HEK293 (cell line): ENCODE data around the gene DUSP3.

ENCODE experiments used
- CTCF ChIA-PET: fragments of 350-600 bp; formaldehyde crosslinking; extraction: SDS; loops from one replicate; lab custom pipeline; 2021; ENCODE audit warnings: antibody characterized with exemption; lab: Yijun Ruan, JAX
- POLR2A ChIA-PET: fragments of 300-600 bp; formaldehyde crosslinking; extraction: SDS; loops from one replicate; lab custom pipeline; 2020; ENCODE audit warnings: antibody characterized with exemption, inconsistent platforms; lab: Yijun Ruan, JAX
- H3K27ac ChIP-seq: fragments of 200-500 bp; sonication (Bioruptor generic); 2 replicates; pipeline ENCODE4 v1.5.1; 2014; ENCODE audit warnings: low read depth, low read length, control low read depth, inconsistent platforms; ENCODE audit errors: extremely low read depth
- H3K36me3 ChIP-seq, 2 experiments: fragments of 200-500 bp in 1 of 2; sonication (Bioruptor generic) in 1 of 2; 1 replicate in 1 of 2; 2 replicates in 1 of 2; pipeline ENCODE4 v1.5.1; 2014 to 2017; ENCODE audit warnings: inconsistent platforms in 2 of 2, low read length in 2 of 2; ENCODE audit not compliant: control insufficient read depth in 2 of 2, insufficient read depth in 1 of 2
- H3K4me1 ChIP-seq: fragments of 200-500 bp; sonication (Bioruptor generic); 2 replicates; pipeline ENCODE4 v1.5.1; 2014; ENCODE audit warnings: mild to moderate bottlenecking, low read length, inconsistent platforms; ENCODE audit not compliant: control insufficient read depth, insufficient read depth
- H3K4me3 ChIP-seq: 2 replicates; pipeline ENCODE4 v1.5.1; 2011; ENCODE audit warnings: low read depth, mild to moderate bottlenecking, control low read depth, low read length, moderate library complexity
- H3K9me3 ChIP-seq: fragments of 200-500 bp; sonication (Bioruptor generic); 2 replicates; pipeline ENCODE4 v1.5.1; 2014; ENCODE audit warnings: low read depth, low read length, inconsistent platforms; ENCODE audit not compliant: control insufficient read depth, insufficient read depth
- PATZ1 ChIP-seq: fragments of 450-650 bp; formaldehyde crosslinking; IDR thresholded peaks from 2 replicates; pipeline ENCODE4 v1.5.1; 2016; ENCODE audit warnings: missing biosample characterization, missing genetic modification characterization
- PRDM4 ChIP-seq: fragments of 450-650 bp; formaldehyde crosslinking; IDR thresholded peaks from 2 replicates; pipeline ENCODE4 v1.5.1; 2017; ENCODE audit warnings: missing biosample characterization, missing genetic modification characterization
- REPIN1 ChIP-seq: fragments of 450-650 bp; formaldehyde crosslinking; IDR thresholded peaks from 2 replicates; pipeline ENCODE4 v1.5.1; 2017; ENCODE audit warnings: missing biosample characterization, missing genetic modification characterization, low read depth
- YY1 ChIP-seq: fragments of 450-650 bp; formaldehyde crosslinking; IDR thresholded peaks from 2 replicates; pipeline ENCODE4 v1.5.1; 2018; ENCODE audit warnings: missing biosample characterization, missing genetic modification characterization
- ZBTB20 ChIP-seq: fragments of 450-650 bp; formaldehyde crosslinking; IDR thresholded peaks from 2 replicates; pipeline ENCODE4 v1.5.1; 2016; ENCODE audit warnings: missing biosample characterization, missing genetic modification characterization
- ZNF157 ChIP-seq: fragments of 450-650 bp; formaldehyde crosslinking; IDR thresholded peaks from 2 replicates; pipeline ENCODE4 v1.5.1; 2016; ENCODE audit warnings: missing biosample characterization, missing genetic modification characterization
- ZNF416 ChIP-seq: fragments of 450-650 bp; formaldehyde crosslinking; IDR thresholded peaks from 2 replicates; pipeline ENCODE4 v1.5.1; 2016; ENCODE audit warnings: missing biosample characterization, missing genetic modification characterization
- ZNF610 ChIP-seq: fragments of 450-650 bp; formaldehyde crosslinking; IDR thresholded peaks from 2 replicates; pipeline ENCODE4 v1.5.1; 2016; ENCODE audit warnings: missing biosample characterization, missing genetic modification characterization, borderline replicate concordance
- TF ChIP-seq, protein P1 (sequence below): fragments of 450-650 bp; formaldehyde crosslinking; conservative IDR thresholded peaks from 2 replicates; pipeline ENCODE4 v1.5.1; 2016; ENCODE audit warnings: low read depth, missing biosample characterization, missing genetic modification characterization
- TF ChIP-seq, protein P2 (sequence below): fragments of 450-650 bp; formaldehyde crosslinking; IDR thresholded peaks from 2 replicates; pipeline ENCODE4 v1.5.0; 2017; ENCODE audit warnings: missing biosample characterization, missing genetic modification characterization, borderline replicate concordance
- TF ChIP-seq, protein P3 (sequence below): fragments of 450-650 bp; formaldehyde crosslinking; IDR thresholded peaks from 2 replicates; pipeline ENCODE4 v1.5.1; 2017; ENCODE audit warnings: missing biosample characterization, missing genetic modification characterization

The DUSP3 gene

DNA sequence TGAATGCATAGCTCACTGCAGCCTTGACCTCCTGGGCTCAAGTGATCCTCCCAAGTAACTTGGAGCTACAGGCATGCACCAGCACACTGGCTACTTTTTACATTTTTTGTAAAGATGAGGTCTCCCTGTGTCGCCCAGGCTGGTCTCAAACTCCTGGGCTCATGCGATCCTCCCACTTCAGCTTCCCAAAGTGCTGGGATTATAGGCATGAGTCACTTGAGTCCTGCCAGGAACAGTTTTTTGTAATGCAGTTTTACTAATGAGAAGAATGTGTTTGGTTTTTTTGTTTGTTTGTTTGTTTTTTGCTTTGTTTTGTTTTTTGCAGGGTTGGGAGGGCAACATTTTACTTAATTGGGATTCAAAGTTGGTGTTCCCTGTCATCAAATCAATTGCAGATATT is 42.4 kb downstream of the DUSP3 start:
- no peaks in the 10 kb centered on the region for H3K9me3 ChIP-seq
- H3K27ac ChIP-seq, result no peak overlapping the region
- TF ChIP-seq, protein P1, sequence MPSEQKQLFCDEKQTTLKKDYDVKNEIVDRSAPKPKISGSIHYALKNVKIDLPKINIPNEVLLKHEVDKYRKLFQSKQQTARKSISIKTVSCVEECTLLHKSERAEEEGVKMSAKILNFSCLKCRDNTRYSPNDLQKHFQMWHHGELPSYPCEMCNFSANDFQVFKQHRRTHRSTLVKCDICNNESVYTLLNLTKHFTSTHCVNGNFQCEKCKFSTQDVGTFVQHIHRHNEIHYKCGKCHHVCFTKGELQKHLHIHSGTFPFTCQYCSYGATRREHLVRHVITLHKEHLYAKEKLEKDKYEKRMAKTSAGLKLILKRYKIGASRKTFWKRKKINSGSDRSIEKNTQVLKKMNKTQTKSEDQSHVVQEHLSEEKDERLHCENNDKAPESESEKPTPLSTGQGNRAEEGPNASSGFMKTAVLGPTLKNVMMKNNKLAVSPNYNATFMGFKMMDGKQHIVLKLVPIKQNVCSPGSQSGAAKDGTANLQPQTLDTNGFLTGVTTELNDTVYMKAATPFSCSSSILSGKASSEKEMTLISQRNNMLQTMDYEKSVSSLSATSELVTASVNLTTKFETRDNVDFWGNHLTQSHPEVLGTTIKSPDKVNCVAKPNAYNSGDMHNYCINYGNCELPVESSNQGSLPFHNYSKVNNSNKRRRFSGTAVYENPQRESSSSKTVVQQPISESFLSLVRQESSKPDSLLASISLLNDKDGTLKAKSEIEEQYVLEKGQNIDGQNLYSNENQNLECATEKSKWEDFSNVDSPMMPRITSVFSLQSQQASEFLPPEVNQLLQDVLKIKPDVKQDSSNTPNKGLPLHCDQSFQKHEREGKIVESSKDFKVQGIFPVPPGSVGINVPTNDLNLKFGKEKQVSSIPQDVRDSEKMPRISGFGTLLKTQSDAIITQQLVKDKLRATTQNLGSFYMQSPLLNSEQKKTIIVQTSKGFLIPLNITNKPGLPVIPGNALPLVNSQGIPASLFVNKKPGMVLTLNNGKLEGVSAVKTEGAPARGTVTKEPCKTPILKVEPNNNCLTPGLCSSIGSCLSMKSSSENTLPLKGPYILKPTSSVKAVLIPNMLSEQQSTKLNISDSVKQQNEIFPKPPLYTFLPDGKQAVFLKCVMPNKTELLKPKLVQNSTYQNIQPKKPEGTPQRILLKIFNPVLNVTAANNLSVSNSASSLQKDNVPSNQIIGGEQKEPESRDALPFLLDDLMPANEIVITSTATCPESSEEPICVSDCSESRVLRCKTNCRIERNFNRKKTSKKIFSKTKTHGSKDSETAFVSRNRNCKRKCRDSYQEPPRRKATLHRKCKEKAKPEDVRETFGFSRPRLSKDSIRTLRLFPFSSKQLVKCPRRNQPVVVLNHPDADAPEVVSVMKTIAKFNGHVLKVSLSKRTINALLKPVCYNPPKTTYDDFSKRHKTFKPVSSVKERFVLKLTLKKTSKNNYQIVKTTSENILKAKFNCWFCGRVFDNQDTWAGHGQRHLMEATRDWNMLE (tag by site-specific recombination), result no peak
- no peak for TF ChIP-seq PRDM4 (tag by site-specific recombination)
- no peak for TF ChIP-seq ZNF157 (tag by site-specific recombination)
- no peak for TF ChIP-seq PATZ1 (tag by site-specific recombination)
- TF ChIP-seq REPIN1 (tag by site-specific recombination), result no peak
- no peak for TF ChIP-seq ZBTB20 (tag by site-specific recombination)
- no peaks in the 10 kb centered on the region for H3K36me3 ChIP-seq
- POLR2A ChIA-PET, result no interaction called here
- no peak overlapping the region for H3K4me3 ChIP-seq
- CTCF ChIA-PET, result interaction anchor here (1.4 to 4.6 kb wide), 2 partner anchors 8 to 23 kb away, joined by 5 to 23 read pairs; partner anchors contain the start of gene SOST
- no peaks in the 10 kb centered on the region for H3K4me1 ChIP-seq

GRCh38 chr17:43734376-43734775 is 44.4 kb downstream of the DUSP3 start:
- CTCF ChIA-PET, result interaction anchor here (0.6 to 2.2 kb wide), 5 partner anchors 18 to 113 kb away, joined by 3 to 7 read pairs (median 3); no protein-coding TSS in a partner anchor
- TF ChIP-seq, protein P2, sequence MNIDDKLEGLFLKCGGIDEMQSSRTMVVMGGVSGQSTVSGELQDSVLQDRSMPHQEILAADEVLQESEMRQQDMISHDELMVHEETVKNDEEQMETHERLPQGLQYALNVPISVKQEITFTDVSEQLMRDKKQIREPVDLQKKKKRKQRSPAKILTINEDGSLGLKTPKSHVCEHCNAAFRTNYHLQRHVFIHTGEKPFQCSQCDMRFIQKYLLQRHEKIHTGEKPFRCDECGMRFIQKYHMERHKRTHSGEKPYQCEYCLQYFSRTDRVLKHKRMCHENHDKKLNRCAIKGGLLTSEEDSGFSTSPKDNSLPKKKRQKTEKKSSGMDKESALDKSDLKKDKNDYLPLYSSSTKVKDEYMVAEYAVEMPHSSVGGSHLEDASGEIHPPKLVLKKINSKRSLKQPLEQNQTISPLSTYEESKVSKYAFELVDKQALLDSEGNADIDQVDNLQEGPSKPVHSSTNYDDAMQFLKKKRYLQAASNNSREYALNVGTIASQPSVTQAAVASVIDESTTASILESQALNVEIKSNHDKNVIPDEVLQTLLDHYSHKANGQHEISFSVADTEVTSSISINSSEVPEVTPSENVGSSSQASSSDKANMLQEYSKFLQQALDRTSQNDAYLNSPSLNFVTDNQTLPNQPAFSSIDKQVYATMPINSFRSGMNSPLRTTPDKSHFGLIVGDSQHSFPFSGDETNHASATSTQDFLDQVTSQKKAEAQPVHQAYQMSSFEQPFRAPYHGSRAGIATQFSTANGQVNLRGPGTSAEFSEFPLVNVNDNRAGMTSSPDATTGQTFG (tag by site-specific recombination), result no peak
- TF ChIP-seq ZBTB20 (tag by site-specific recombination) (no peak), YY1 (tag by site-specific recombination) (no peak), ZNF416 (tag by site-specific recombination) (no peak), ZNF610 (tag by site-specific recombination) (no peak)
- TF ChIP-seq, protein P3, sequence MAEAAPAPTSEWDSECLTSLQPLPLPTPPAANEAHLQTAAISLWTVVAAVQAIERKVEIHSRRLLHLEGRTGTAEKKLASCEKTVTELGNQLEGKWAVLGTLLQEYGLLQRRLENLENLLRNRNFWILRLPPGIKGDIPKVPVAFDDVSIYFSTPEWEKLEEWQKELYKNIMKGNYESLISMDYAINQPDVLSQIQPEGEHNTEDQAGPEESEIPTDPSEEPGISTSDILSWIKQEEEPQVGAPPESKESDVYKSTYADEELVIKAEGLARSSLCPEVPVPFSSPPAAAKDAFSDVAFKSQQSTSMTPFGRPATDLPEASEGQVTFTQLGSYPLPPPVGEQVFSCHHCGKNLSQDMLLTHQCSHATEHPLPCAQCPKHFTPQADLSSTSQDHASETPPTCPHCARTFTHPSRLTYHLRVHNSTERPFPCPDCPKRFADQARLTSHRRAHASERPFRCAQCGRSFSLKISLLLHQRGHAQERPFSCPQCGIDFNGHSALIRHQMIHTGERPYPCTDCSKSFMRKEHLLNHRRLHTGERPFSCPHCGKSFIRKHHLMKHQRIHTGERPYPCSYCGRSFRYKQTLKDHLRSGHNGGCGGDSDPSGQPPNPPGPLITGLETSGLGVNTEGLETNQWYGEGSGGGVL (tag by site-specific recombination), result no peak
- no peak overlapping the region for H3K27ac ChIP-seq
- no peaks in the 10 kb centered on the region for H3K9me3 ChIP-seq
- no peak overlapping the region for H3K4me3 ChIP-seq
- POLR2A ChIA-PET, result no interaction called here
- no peaks in the 10 kb centered on the region for H3K36me3 ChIP-seq
- H3K4me1 ChIP-seq, result no peaks in the 10 kb centered on the region
